Endothelial cell of umbilical vein (primary cell): ENCODE data around the gene FIGNL2. TPM values are rescaled to one million over a fixed set of nuclear protein-coding genes. Genes with fewer than 3 reads are reported as not detected.

Experiments used
- BruUV-seq: library from RNA; stranded (reverse); fragments of 400-500 nt; replicated peaks from 2 replicates; lab custom pipeline; 2021; lab: Mats Ljungman, UMichigan
- CTCF ChIA-PET: fragments of 300-600, 350-600 bp; sonication (Branson Sonifier 250); formaldehyde crosslinking; loops from one replicate; lab custom pipeline; 2021; ENCODE audit warnings: antibody characterized with exemption, inconsistent platforms; lab: Charles Lee
- POLR2A ChIA-PET: fragments of 300-600, 350-600 bp; sonication (Branson Sonifier 250); formaldehyde crosslinking; loops from one replicate; lab custom pipeline; 2021; ENCODE audit warnings: antibody characterized with exemption, inconsistent platforms; lab: Charles Lee
- DNase-seq: peaks from one replicate; pipeline ENCODE4 v3.0.0-alpha.2; 2011; ENCODE audit warnings: low read depth, low spot score
- FAIRE-seq: peaks from 2 replicates; lab custom pipeline; 2011; peaks lifted over from hg19 to GRCh38; lab: Jason Lieb, UNC
- H2AFZ ChIP-seq: 2 replicates; pipeline ENCODE4 v1.6.0; 2012; ENCODE audit warnings: low read depth, low read length, control low read depth, inconsistent platforms
- H3K27ac ChIP-seq: 2 replicates; pipeline ENCODE4 v1.5.1; 2011; ENCODE audit warnings: low read depth, mild to moderate bottlenecking, control low read depth, low read length, moderate library complexity; ENCODE audit not compliant: insufficient read depth
- H3K27me3 ChIP-seq, 2 experiments: 2 replicates each; pipeline versions ENCODE4 v1.6.0 to v1.6.1; 2011; ENCODE audit warnings: low read length in 2 of 2, mixed read lengths in 1 of 2; ENCODE audit not compliant: control insufficient read depth in 2 of 2, insufficient read depth in 2 of 2
- H3K36me3 ChIP-seq, 2 experiments: 2 replicates in 1 of 2; 3 replicates in 1 of 2; pipeline ENCODE4 v1.5.1; 2011; ENCODE audit warnings: low read length in 2 of 2, mild to moderate bottlenecking in 1 of 2, moderate library complexity in 1 of 2; ENCODE audit not compliant: control insufficient read depth in 2 of 2, insufficient read depth in 2 of 2; ENCODE audit errors: extremely low read depth in 1 of 2
- H3K4me1 ChIP-seq: 3 replicates; pipeline ENCODE4 v1.5.1; 2011; ENCODE audit warnings: mild to moderate bottlenecking, low read length; ENCODE audit not compliant: control insufficient read depth, insufficient read depth; ENCODE audit errors: extremely low read depth
- H3K4me2 ChIP-seq: 2 replicates; pipeline ENCODE4 v1.6.1; 2011; ENCODE audit warnings: low read length, control low read depth, mixed read lengths; ENCODE audit not compliant: insufficient read depth
- H3K4me3 ChIP-seq, 3 experiments: fragments of 200-600 bp in 1 of 3; sonication (generic), shearing (Covaris generic) in 1 of 3; replicated peaks in 1 of 3; 2 replicates each; pipeline ENCODE4 v1.5.1; 2011 to 2016; ENCODE audit warnings: control low read depth in 3 of 3, low read length in 3 of 3, mild to moderate bottlenecking in 2 of 3, inconsistent platforms in 1 of 3, low read depth in 1 of 3, moderate library complexity in 1 of 3; ENCODE audit not compliant: insufficient read depth in 1 of 3
- H3K79me2 ChIP-seq: 2 replicates; pipeline ENCODE4 v1.6.0; 2012; ENCODE audit warnings: low read length, inconsistent platforms; ENCODE audit not compliant: control insufficient read depth, insufficient read depth
- H3K9ac ChIP-seq: replicated peaks from 2 replicates; pipeline ENCODE3; 2011; ENCODE audit warnings: low read length, control low read depth; ENCODE audit not compliant: insufficient read depth; ENCODE audit errors: extremely low read depth
- H3K9me1 ChIP-seq: replicated peaks from 3 replicates; pipeline ENCODE4 v1.6.0; 2011; ENCODE audit warnings: mild to moderate bottlenecking, low read length; ENCODE audit not compliant: control insufficient read depth, insufficient read depth; ENCODE audit errors: extremely low read depth
- H3K9me3 ChIP-seq: replicated peaks from 2 replicates; pipeline ENCODE4 v1.5.1; 2012; ENCODE audit warnings: low read length, inconsistent platforms; ENCODE audit not compliant: control insufficient read depth, insufficient read depth
- H4K20me1 ChIP-seq: replicated peaks from 2 replicates; pipeline ENCODE3; 2011; ENCODE audit warnings: mild to moderate bottlenecking, low read length; ENCODE audit not compliant: control insufficient read depth, insufficient read depth; ENCODE audit errors: extremely low read depth
- EZH2 ChIP-seq: IDR thresholded peaks from 2 replicates; pipeline ENCODE4 v1.6.1; 2012; ENCODE audit warnings: borderline replicate concordance, low read depth, mild to moderate bottlenecking, moderate library complexity, low read length, inconsistent platforms; ENCODE audit not compliant: severe bottlenecking
- FOS ChIP-seq: IDR thresholded peaks from 2 replicates; pipeline ENCODE4 v1.6.1; 2011; ENCODE audit warnings: mild to moderate bottlenecking, low read length, moderate library complexity, borderline replicate concordance; ENCODE audit not compliant: insufficient read depth
- GATA2 ChIP-seq: IDR thresholded peaks from 2 replicates; pipeline ENCODE4 v1.7.0; 2011; ENCODE audit warnings: low read depth, mild to moderate bottlenecking, moderate library complexity, mixed read lengths, low read length; ENCODE audit not compliant: insufficient read length, insufficient read depth
- JUN ChIP-seq: IDR thresholded peaks from 2 replicates; pipeline ENCODE4 v1.6.1; 2011; ENCODE audit warnings: borderline replicate concordance, low read depth; ENCODE audit not compliant: insufficient read length, insufficient read depth
- MAX ChIP-seq: IDR thresholded peaks from 2 replicates; pipeline ENCODE4 v1.6.1; 2011; ENCODE audit not compliant: insufficient read depth, insufficient read length
- MYC ChIP-seq: IDR thresholded peaks from one replicate; pipeline ENCODE4 v1.6.1; 2011; ENCODE audit warnings: mild to moderate bottlenecking, low read depth, low read length
- POLR2A ChIP-seq: IDR thresholded peaks from 2 replicates; pipeline ENCODE4 v1.6.1; 2012; ENCODE audit warnings: low read depth, mild to moderate bottlenecking, control low read depth, low read length
- POLR2AphosphoS5 ChIP-seq: IDR thresholded peaks from 2 replicates; pipeline ENCODE4 v1.6.1; 2012; ENCODE audit warnings: low read depth, mild to moderate bottlenecking, control low read depth, low read length, moderate library complexity; ENCODE audit not compliant: insufficient read depth
- dilution Hi-C: fragments of 300-500 bp; cut with MboI; formaldehyde crosslinking; loops from one replicate; pipeline ENCODE4 v1.15.0; 2019; ENCODE audit warnings: low sequenced_read_pairs; ENCODE audit not compliant: extremely low pct_ligation_motif_present
- intact Hi-C: fragments of 100-400 bp; cut with micrococcal nuclease; formaldehyde crosslinking; loops from one replicate; pipeline ENCODE4 v1.10.0; 2022
- polyA plus RNA-seq, 4 experiments: library from polyadenylated mRNA; depleted of rRNA in 3 of 4; stranded (reverse) in 3 of 4; unstranded in 1 of 4; fragments of >200 nt; gene quantifications; 2 replicates each; pipeline versions ENCODE4 v1.2.1 to v1.2.3, GENCODE V29; 2011 to 2012; ENCODE audit warnings: missing spikeins in 1 of 4
- total RNA-seq: library from RNA; stranded (reverse); gene quantifications from 2 replicates; pipeline ENCODE4 v1.2.3, GENCODE V29; 2021
- TF ChIP-seq, protein P1 (sequence below), 2 donors: IDR thresholded peaks; 1 replicate in 1 of 2; 2 replicates in 1 of 2; pipeline ENCODE4 v1.5.1; 2011; ENCODE audit warnings: low read length in 2 of 2, mild to moderate bottlenecking in 2 of 2, moderate library complexity in 2 of 2, control low read depth in 1 of 2, inconsistent platforms in 1 of 2, low read depth in 1 of 2; ENCODE audit not compliant: insufficient read depth in 1 of 2; ENCODE audit errors: extremely low read depth in 1 of 2

Gene FIGNL2
- total and polyA plus RNA-seq, 2 donors (not counting 3 experiments of a cell fraction or from before 2014, with no cell fraction given), result 1.4 to 2.4 TPM

GRCh38 chr12:51779876-51780275, 68.6 kb downstream of the FIGNL2 start:
- Histone ChIP-seq H3K4me1 (no peaks in the 10 kb centered on the region), H2AFZ (no peak overlapping the region), H3K9me1 (no peaks in the 10 kb centered on the region), H3K4me2 (no peak overlapping the region), H4K20me1 (no peaks in the 10 kb centered on the region), H3K36me3 (peaks cover 0 to 4% of the 10 kb centered on the region in 2 experiments), H3K27ac (no peak overlapping the region), H3K9me3 (no peaks in the 10 kb centered on the region), H3K9ac (no peak overlapping the region), H3K27me3 (no peaks in the 10 kb centered on the region), H3K4me3 (no peak overlapping the region), H3K79me2 (no peaks in the 10 kb centered on the region)
- BruUV-seq, result no TSS peak
- no peak for FAIRE-seq
- CTCF ChIA-PET, result no interaction called here
- no peak for TF ChIP-seq GATA2
- TF ChIP-seq MYC, result no peak
- no peak for TF ChIP-seq MAX
- TF ChIP-seq FOS, result no peak
- TF ChIP-seq, protein P1, sequence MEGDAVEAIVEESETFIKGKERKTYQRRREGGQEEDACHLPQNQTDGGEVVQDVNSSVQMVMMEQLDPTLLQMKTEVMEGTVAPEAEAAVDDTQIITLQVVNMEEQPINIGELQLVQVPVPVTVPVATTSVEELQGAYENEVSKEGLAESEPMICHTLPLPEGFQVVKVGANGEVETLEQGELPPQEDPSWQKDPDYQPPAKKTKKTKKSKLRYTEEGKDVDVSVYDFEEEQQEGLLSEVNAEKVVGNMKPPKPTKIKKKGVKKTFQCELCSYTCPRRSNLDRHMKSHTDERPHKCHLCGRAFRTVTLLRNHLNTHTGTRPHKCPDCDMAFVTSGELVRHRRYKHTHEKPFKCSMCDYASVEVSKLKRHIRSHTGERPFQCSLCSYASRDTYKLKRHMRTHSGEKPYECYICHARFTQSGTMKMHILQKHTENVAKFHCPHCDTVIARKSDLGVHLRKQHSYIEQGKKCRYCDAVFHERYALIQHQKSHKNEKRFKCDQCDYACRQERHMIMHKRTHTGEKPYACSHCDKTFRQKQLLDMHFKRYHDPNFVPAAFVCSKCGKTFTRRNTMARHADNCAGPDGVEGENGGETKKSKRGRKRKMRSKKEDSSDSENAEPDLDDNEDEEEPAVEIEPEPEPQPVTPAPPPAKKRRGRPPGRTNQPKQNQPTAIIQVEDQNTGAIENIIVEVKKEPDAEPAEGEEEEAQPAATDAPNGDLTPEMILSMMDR (IDR thresholded peaks at IDR 0.05; ENCODE audit: extremely low read depth in 1 of 2, insufficient read depth in 1 of 2, low read depth in 1 of 2, low read length in 2 of 2), result no peak
- no peak for TF ChIP-seq POLR2A
- TF ChIP-seq POLR2AphosphoS5, result no peak
- TF ChIP-seq EZH2, result no peak
- no peak for TF ChIP-seq JUN
- intact Hi-C loops (no loop called here), dilution Hi-C loops (no loop called here)
- POLR2A ChIA-PET, result no interaction called here
- no peak for DNase-seq
